Neural cell (in vitro differentiated cells): ENCODE results near the gene ASB18. TPM values are rescaled to one million over a fixed set of nuclear protein-coding genes. Genes with fewer than 3 reads are reported as not detected.

Experiments used
- H2AFZ ChIP-seq: fragments of 200-600, 300-800 bp; sonication (generic), shearing (Covaris generic); 2 replicates; pipeline ENCODE4 v1.6.0; 2014; ENCODE audit warnings: low read depth, mild to moderate bottlenecking, antibody characterized with exemption, low read length, moderate library complexity
- H3F3A ChIP-seq: fragments of 200-600 bp; shearing (Covaris generic); 2 replicates; pipeline ENCODE4 v1.6.1; 2016; ENCODE audit warnings: mild to moderate bottlenecking, moderate library complexity, mixed read lengths, antibody characterized with exemption, low read length; ENCODE audit not compliant: insufficient read depth, poor library complexity, severe bottlenecking
- H3K27ac ChIP-seq: fragments of 200-600, 300-800 bp; sonication (generic), shearing (Covaris generic); 2 replicates; pipeline ENCODE4 v1.5.1; 2014; ENCODE audit warnings: mild to moderate bottlenecking, low read length, moderate library complexity
- H3K27me3 ChIP-seq: fragments of 300-800, 200-600 bp; sonication (generic), shearing (Covaris generic); 2 replicates; pipeline ENCODE4 v1.6.0; 2014; ENCODE audit warnings: mild to moderate bottlenecking, low read depth, low read length, moderate library complexity; ENCODE audit not compliant: insufficient read depth
- H3K36me3 ChIP-seq: fragments of 300-800, 200-600 bp; sonication (generic), shearing (Covaris generic); 2 replicates; pipeline ENCODE4 v1.5.1; 2014; ENCODE audit warnings: mild to moderate bottlenecking, antibody characterized with exemption, low read length, moderate library complexity; ENCODE audit not compliant: insufficient read depth
- H3K4me2 ChIP-seq: fragments of 300-800, 200-600 bp; sonication (generic), shearing (Covaris generic); 2 replicates; pipeline ENCODE4 v1.6.0; 2014; ENCODE audit warnings: mild to moderate bottlenecking, low read length
- H3K4me3 ChIP-seq: fragments of 300-800, 200-600 bp; sonication (generic), shearing (Covaris generic); 2 replicates; pipeline ENCODE4 v1.5.1; 2014; ENCODE audit warnings: mild to moderate bottlenecking, low read length, moderate library complexity
- H3K79me2 ChIP-seq: fragments of 200-600 bp; shearing (Covaris generic); replicated peaks from 2 replicates; pipeline ENCODE4 v1.6.0; 2014; ENCODE audit warnings: mild to moderate bottlenecking, low read length, moderate library complexity; ENCODE audit not compliant: insufficient read depth
- H3K9ac ChIP-seq: fragments of 300-800, 200-600 bp; sonication (generic), shearing (Covaris generic); 2 replicates; pipeline ENCODE4 v1.6.1; 2016; ENCODE audit warnings: mild to moderate bottlenecking, low read length, mixed read lengths
- H3K9me2 ChIP-seq: fragments of 200-600 bp; shearing (Covaris generic); 2 replicates; pipeline ENCODE4 v1.6.1; 2016; ENCODE audit warnings: mild to moderate bottlenecking, low read length, mixed read lengths; ENCODE audit not compliant: insufficient read depth
- H3K9me3 ChIP-seq: fragments of 200-600, 300-800 bp; sonication (generic), shearing (Covaris generic); 2 replicates; pipeline ENCODE4 v1.6.1; 2016; ENCODE audit warnings: mild to moderate bottlenecking, mixed run types, low read length, moderate library complexity, mixed read lengths
- H4K20me1 ChIP-seq: fragments of 200-600 bp; shearing (Covaris generic); 2 replicates; pipeline ENCODE4 v1.6.1; 2016; ENCODE audit warnings: mild to moderate bottlenecking, mixed run types; ENCODE audit not compliant: insufficient read depth
- EP300 ChIP-seq: fragments of 450-650 bp; conservative IDR thresholded peaks from 2 replicates; pipeline ENCODE4 v1.6.1; 2014; ENCODE audit warnings: antibody characterized with exemption, mild to moderate bottlenecking, moderate library complexity; ENCODE audit not compliant: poor library complexity, severe bottlenecking
- EZH2 ChIP-seq: fragments of 200-600, 300-800 bp; shearing (Covaris generic), sonication (generic); IDR thresholded peaks from 2 replicates; pipeline ENCODE4 v1.6.1; 2014; ENCODE audit warnings: antibody characterized with exemption, low read length, borderline replicate concordance, mild to moderate bottlenecking; ENCODE audit not compliant: insufficient read depth, poor library complexity, severe bottlenecking
- MXI1 ChIP-seq: fragments of 450-650 bp; conservative IDR thresholded peaks from 2 replicates; pipeline ENCODE4 v1.6.1; 2014; ENCODE audit warnings: antibody characterized with exemption, mild to moderate bottlenecking; ENCODE audit not compliant: poor library complexity, severe bottlenecking
- POLR2AphosphoS5 ChIP-seq: IDR thresholded peaks from 2 replicates; pipeline ENCODE4 v1.6.1; 2012
- RAD21 ChIP-seq: fragments of 450-650 bp; conservative IDR thresholded peaks from 2 replicates; pipeline ENCODE4 v1.6.1; 2014; ENCODE audit warnings: antibody characterized with exemption, mild to moderate bottlenecking, moderate library complexity
- REST ChIP-seq: IDR thresholded peaks from 2 replicates; pipeline ENCODE4 v1.6.1; 2012; ENCODE audit warnings: borderline replicate concordance
- SMC3 ChIP-seq: fragments of 450-650 bp; conservative IDR thresholded peaks from 2 replicates; pipeline ENCODE4 v1.6.1; 2014; ENCODE audit warnings: antibody characterized with exemption, mild to moderate bottlenecking, moderate library complexity; ENCODE audit not compliant: poor library complexity
- TAF1 ChIP-seq: IDR thresholded peaks from 2 replicates; pipeline ENCODE4 v1.6.1; 2012; ENCODE audit warnings: low read depth
- polyA plus RNA-seq: library from polyadenylated mRNA; depleted of rRNA; stranded (reverse); fragments of >200 nt; gene quantifications from 2 replicates; pipeline ENCODE4 v1.2.3, GENCODE V29; 2014
- TF ChIP-seq, protein P1 (sequence below): fragments of 450-650 bp; IDR thresholded peaks from 2 replicates; pipeline ENCODE4 v1.5.1; 2014; ENCODE audit warnings: antibody characterized with exemption, mild to moderate bottlenecking, moderate library complexity; ENCODE audit not compliant: poor library complexity, severe bottlenecking

The ASB18 gene
- polyA plus RNA-seq, 1 donor from 2014 or later, result not detected

- Histone ChIP-seq H3K79me2 (no peaks in the 10 kb centered on the region), H3K27ac (no peak overlapping the region), H3K9ac (no peak overlapping the region), H3K4me3 (no peak overlapping the region), H2AFZ (no peak overlapping the region), H4K20me1 (no peaks in the 10 kb centered on the region), H3F3A (peaks cover 5% of the 10 kb centered on the region), H3K9me2 (no peaks in the 10 kb centered on the region), H3K9me3 (no peaks in the 10 kb centered on the region), H3K27me3 (peaks cover 100% of the 10 kb centered on the region), H3K4me2 (no peak overlapping the region), H3K36me3 (no peaks in the 10 kb centered on the region)
- TF ChIP-seq SMC3, result no peak
Observed at GRCh38 chr2:236175548-236176150, 88.6 kb downstream of the ASB18 start.

DNA sequence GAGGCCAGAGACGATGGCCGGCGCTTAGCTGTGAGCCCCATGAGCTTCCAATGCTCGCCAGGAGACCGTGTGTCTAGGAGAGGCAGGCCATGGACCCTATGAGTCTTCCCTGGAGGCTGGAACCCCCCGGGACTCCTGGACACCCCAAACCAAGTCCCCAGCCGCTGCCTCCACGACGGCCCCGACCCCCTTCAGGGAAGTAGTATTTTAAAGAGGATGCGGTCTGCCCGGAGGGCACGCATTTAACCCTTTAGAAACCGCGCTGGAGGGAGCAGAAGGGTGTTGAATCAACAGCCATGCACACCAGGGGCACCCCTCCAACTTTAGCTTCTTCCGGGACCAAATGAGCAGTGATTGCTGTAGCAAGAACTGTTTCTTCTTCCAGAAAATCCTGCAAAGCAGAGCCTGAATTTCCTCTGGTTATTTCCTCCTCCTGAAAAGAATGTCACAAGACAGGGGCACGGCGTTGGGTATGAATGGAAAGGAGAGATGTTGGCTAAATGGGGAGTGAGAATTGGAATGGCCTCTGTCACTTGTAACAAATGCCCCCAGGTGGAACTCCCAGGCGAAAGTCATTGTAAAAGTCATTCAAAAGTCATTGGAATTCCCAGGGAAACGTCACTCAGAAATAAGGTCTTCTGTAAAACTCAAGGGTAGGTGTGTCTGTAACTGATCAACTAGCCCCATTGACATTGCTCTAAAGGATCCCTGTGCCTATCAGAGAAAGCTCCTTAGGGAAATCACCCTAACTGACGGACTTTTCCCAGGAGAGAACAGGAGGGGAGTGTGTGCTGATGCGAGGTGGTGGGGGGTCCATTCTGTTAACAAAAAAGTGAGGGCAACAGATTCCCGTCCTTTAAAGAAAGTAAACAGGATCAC, 90.2 kb downstream of the ASB18 start:
- Histone ChIP-seq H3K27me3 (peaks cover 100% of the 10 kb centered on the region), H3F3A (peaks cover 5% of the 10 kb centered on the region), H3K27ac (no peak overlapping the region), H3K9ac (no peak overlapping the region), H2AFZ (no peak overlapping the region), H3K36me3 (no peaks in the 10 kb centered on the region), H3K79me2 (no peaks in the 10 kb centered on the region), H4K20me1 (no peaks in the 10 kb centered on the region), H3K9me3 (no peaks in the 10 kb centered on the region), H3K4me2 (no peak overlapping the region), H3K4me3 (no peak overlapping the region), H3K9me2 (no peaks in the 10 kb centered on the region)
- TF ChIP-seq POLR2AphosphoS5, result no peak
- no peak for TF ChIP-seq REST
- no peak for TF ChIP-seq SMC3
- TF ChIP-seq, protein P1, sequence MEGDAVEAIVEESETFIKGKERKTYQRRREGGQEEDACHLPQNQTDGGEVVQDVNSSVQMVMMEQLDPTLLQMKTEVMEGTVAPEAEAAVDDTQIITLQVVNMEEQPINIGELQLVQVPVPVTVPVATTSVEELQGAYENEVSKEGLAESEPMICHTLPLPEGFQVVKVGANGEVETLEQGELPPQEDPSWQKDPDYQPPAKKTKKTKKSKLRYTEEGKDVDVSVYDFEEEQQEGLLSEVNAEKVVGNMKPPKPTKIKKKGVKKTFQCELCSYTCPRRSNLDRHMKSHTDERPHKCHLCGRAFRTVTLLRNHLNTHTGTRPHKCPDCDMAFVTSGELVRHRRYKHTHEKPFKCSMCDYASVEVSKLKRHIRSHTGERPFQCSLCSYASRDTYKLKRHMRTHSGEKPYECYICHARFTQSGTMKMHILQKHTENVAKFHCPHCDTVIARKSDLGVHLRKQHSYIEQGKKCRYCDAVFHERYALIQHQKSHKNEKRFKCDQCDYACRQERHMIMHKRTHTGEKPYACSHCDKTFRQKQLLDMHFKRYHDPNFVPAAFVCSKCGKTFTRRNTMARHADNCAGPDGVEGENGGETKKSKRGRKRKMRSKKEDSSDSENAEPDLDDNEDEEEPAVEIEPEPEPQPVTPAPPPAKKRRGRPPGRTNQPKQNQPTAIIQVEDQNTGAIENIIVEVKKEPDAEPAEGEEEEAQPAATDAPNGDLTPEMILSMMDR, result no peak
- TF ChIP-seq EP300, result no peak
- no peak for TF ChIP-seq EZH2
- TF ChIP-seq RAD21, result no peak
- no peak for TF ChIP-seq MXI1
- TF ChIP-seq TAF1, result no peak
